IMR-90 (cell line): ENCODE measurements around the gene FBP1. TPM values are rescaled to one million over a fixed set of nuclear protein-coding genes. Genes with fewer than 3 reads are reported as not detected.

Experiments
- ATAC-seq: fragments of 200-7000 bp; cut with Tn5 transposase; 2 replicates; pipeline ENCODE4 v1.9.1; 2020; ENCODE audit warnings: low read depth, mild to moderate bottlenecking, moderate library complexity
- BruUV-seq: library from RNA; stranded (reverse); fragments of 400-500 nt; replicated peaks from 2 replicates; lab custom pipeline; 2021; lab: Mats Ljungman, UMichigan
- CTCF ChIA-PET: fragments of 300-600 bp; formaldehyde crosslinking; extraction: SDS; loops from one replicate; lab custom pipeline; 2021; ENCODE audit warnings: antibody characterized with exemption; lab: Yijun Ruan, JAX
- POLR2A ChIA-PET: fragments of 300-600 bp; sonication (Branson Sonifier 250); formaldehyde crosslinking; loops from one replicate; lab custom pipeline; 2022; ENCODE audit warnings: antibody characterized with exemption; ENCODE audit not compliant: unreplicated experiment; lab: Charles Lee
- DNase-seq: peaks from one replicate; pipeline ENCODE4 v3.0.0; 2013
- H2AFZ ChIP-seq: replicated peaks from 2 replicates; pipeline ENCODE3; 2013; ENCODE audit warnings: low read length, mild to moderate bottlenecking; ENCODE audit not compliant: poor library complexity
- H2AK5ac ChIP-seq: 2 replicates; pipeline ENCODE4 v1.6.1; 2013; ENCODE audit warnings: low read depth, low read length, inconsistent platforms
- H2AK9ac ChIP-seq: replicated peaks from 2 replicates; pipeline ENCODE3; 2013; ENCODE audit warnings: mild to moderate bottlenecking, low read depth, low read length, moderate library complexity; ENCODE audit not compliant: poor library complexity
- H2BK120ac ChIP-seq: 2 replicates; pipeline ENCODE4 v1.6.1; 2013; ENCODE audit warnings: low read depth, low read length, inconsistent platforms
- H2BK15ac ChIP-seq: 3 replicates; pipeline ENCODE4 v1.6.1; 2013; ENCODE audit warnings: low read depth, low read length, inconsistent platforms
- H2BK20ac ChIP-seq: 2 replicates; pipeline ENCODE4 v1.6.1; 2013; ENCODE audit warnings: low read depth, mild to moderate bottlenecking, inconsistent platforms, low read length, moderate library complexity
- H2BK5ac ChIP-seq: 2 replicates; pipeline ENCODE4 v1.6.1; 2013; ENCODE audit warnings: mild to moderate bottlenecking, low read depth, low read length, inconsistent platforms; ENCODE audit not compliant: poor library complexity, severe bottlenecking
- H3K14ac ChIP-seq: replicated peaks from 2 replicates; pipeline ENCODE4 v1.6.1; 2013; ENCODE audit warnings: low read depth, low read length, inconsistent platforms
- H3K18ac ChIP-seq: 2 replicates; pipeline ENCODE4 v1.6.1; 2013; ENCODE audit warnings: low read depth, low read length, control low read depth
- H3K23ac ChIP-seq: 2 replicates; pipeline ENCODE4 v1.6.1; 2013; ENCODE audit warnings: low read depth, low read length, inconsistent platforms
- H3K27ac ChIP-seq: 2 replicates; pipeline ENCODE4 v1.5.1; 2013; ENCODE audit warnings: mild to moderate bottlenecking, control low read depth, low read length; ENCODE audit not compliant: insufficient read depth
- H3K27me3 ChIP-seq: 2 replicates; pipeline ENCODE4 v1.6.1; 2013; ENCODE audit warnings: low read length; ENCODE audit not compliant: control insufficient read depth, insufficient read depth
- H3K36me3 ChIP-seq: 2 replicates; pipeline ENCODE4 v1.6.1; 2013; ENCODE audit warnings: low read length, mixed read lengths; ENCODE audit not compliant: control insufficient read depth, insufficient read depth
- H3K4ac ChIP-seq: 2 replicates; pipeline ENCODE4 v1.6.1; 2013; ENCODE audit warnings: low read depth, low read length, inconsistent platforms
- H3K4me1 ChIP-seq: 2 replicates; pipeline ENCODE4 v1.6.1; 2013; ENCODE audit warnings: low read length, mixed read lengths; ENCODE audit not compliant: control insufficient read depth, insufficient read depth
- H3K4me2 ChIP-seq: 2 replicates; pipeline ENCODE4 v1.6.1; 2013; ENCODE audit warnings: low read depth, mild to moderate bottlenecking, control low read depth, low read length, moderate library complexity
- H3K4me3 ChIP-seq: 2 replicates; pipeline ENCODE4 v1.5.1; 2013; ENCODE audit warnings: low read depth, mild to moderate bottlenecking, control low read depth, low read length, moderate library complexity; ENCODE audit not compliant: insufficient read depth
- H3K56ac ChIP-seq: 2 replicates; pipeline ENCODE4 v1.6.1; 2013; ENCODE audit warnings: low read length, inconsistent platforms; ENCODE audit not compliant: insufficient read depth; ENCODE audit errors: extremely low read depth
- H3K79me1 ChIP-seq, 2 experiments: 2 replicates each; pipeline ENCODE4 v1.6.1; 2013; ENCODE audit warnings: low read length in 2 of 2, inconsistent platforms in 1 of 2, low read depth in 1 of 2
- H3K9ac ChIP-seq: 2 replicates; pipeline ENCODE4 v1.6.1; 2013; ENCODE audit warnings: low read depth, low read length, control low read depth
- H3K9me1 ChIP-seq: 2 replicates; pipeline ENCODE4 v1.6.1; 2013; ENCODE audit warnings: low read length, inconsistent platforms; ENCODE audit not compliant: insufficient read depth
- H3K9me3 ChIP-seq: 2 replicates; pipeline ENCODE4 v1.6.1; 2013; ENCODE audit warnings: low read length; ENCODE audit not compliant: control insufficient read depth, insufficient read depth
- H4K20me1 ChIP-seq: 2 replicates; pipeline ENCODE4 v1.6.1; 2013; ENCODE audit warnings: low read length, inconsistent platforms; ENCODE audit not compliant: insufficient read depth
- H4K5ac ChIP-seq: 2 replicates; pipeline ENCODE4 v1.6.1; 2013; ENCODE audit warnings: mild to moderate bottlenecking, low read depth, low read length, control low read depth
- H4K8ac ChIP-seq, 2 experiments: 2 replicates each; pipeline ENCODE4 v1.6.1; 2013; ENCODE audit warnings: low read depth in 2 of 2, low read length in 2 of 2, control low read depth in 1 of 2, inconsistent platforms in 1 of 2
- H4K91ac ChIP-seq: 2 replicates; pipeline ENCODE4 v1.6.1; 2013; ENCODE audit warnings: low read depth, low read length, inconsistent platforms; ENCODE audit not compliant: insufficient read depth
- CEBPB ChIP-seq: IDR thresholded peaks from 2 replicates; pipeline ENCODE4 v1.6.1; 2012; ENCODE audit warnings: low read depth, low read length, improper control_type of control experiment
- RAD21 ChIP-seq: IDR thresholded peaks from 2 replicates; pipeline ENCODE4 v1.6.1; 2012; ENCODE audit warnings: low read length, improper control_type of control experiment
- RCOR1 ChIP-seq: IDR thresholded peaks from 2 replicates; pipeline ENCODE4 v1.6.1; 2012; ENCODE audit warnings: mild to moderate bottlenecking, low read length, improper control_type of control experiment; ENCODE audit not compliant: insufficient replicate concordance
- RFX5 ChIP-seq: IDR thresholded peaks from 2 replicates; pipeline ENCODE4 v1.8.0; 2012; ENCODE audit warnings: low read depth, mild to moderate bottlenecking, low read length, moderate library complexity
- WGBS, 2 experiments: methylation state at CpG; one replicate each; pipeline versions ENCODE4 v1.1.5 to v1.1.7; 2013; ENCODE audit warnings: missing lambda C conversion rate in 2 of 2; ENCODE audit not compliant: insufficient read length in 1 of 2; ENCODE audit errors: extremely low coverage in 2 of 2; 5-methylcytosine and 5-hydroxymethylcytosine counted together
- dilution Hi-C: fragments of 300-500 bp; cut with HindIII; formaldehyde crosslinking; loops from one replicate; pipeline ENCODE4 v1.14.3; 2018; ENCODE audit warnings: low sequenced_read_pairs; ENCODE audit not compliant: unreplicated experiment
- in situ Hi-C: fragments of 300-500 bp; cut with MboI; formaldehyde crosslinking; loops from 3 replicates; pipeline ENCODE4 v1.14.3; 2019; ENCODE audit warnings: low sequenced_read_pairs, inconsistent platforms, mixed read lengths
- intact Hi-C: fragments of 100-400 bp; cut with micrococcal nuclease; formaldehyde crosslinking; loops from 2 replicates; pipeline ENCODE4 v1.10.0; 2022
- polyA plus RNA-seq, 3 experiments: library from polyadenylated mRNA; depleted of rRNA; stranded (reverse); fragments of >200 nt; gene quantifications; 2 replicates each; pipeline ENCODE4 v1.2.3, GENCODE V29; 2012; ENCODE audit warnings: low replicate concordance in 1 of 3
- total RNA-seq: library from RNA; depleted of rRNA; stranded (reverse); fragments of >200 nt; gene quantifications from 2 replicates; pipeline ENCODE4 v1.2.3, GENCODE V29; 2012
- TF ChIP-seq, protein P1 (sequence below): fragments of 150-350 bp; IDR thresholded peaks from 2 replicates; pipeline ENCODE4 v1.6.1; 2017; ENCODE audit warnings: mild to moderate bottlenecking, antibody characterized with exemption, low read length, low read depth
- TF ChIP-seq, protein P2 (sequence below): fragments of 150-350 bp; IDR thresholded peaks from 2 replicates; pipeline ENCODE4 v1.6.1; 2016; ENCODE audit warnings: low read depth, mild to moderate bottlenecking, low read length, moderate library complexity, borderline replicate concordance

FBP1 gene
- total and polyA plus RNA-seq, 2 of the 4 experiments (the other 2 are of a cell fraction): not detected

DNA sequence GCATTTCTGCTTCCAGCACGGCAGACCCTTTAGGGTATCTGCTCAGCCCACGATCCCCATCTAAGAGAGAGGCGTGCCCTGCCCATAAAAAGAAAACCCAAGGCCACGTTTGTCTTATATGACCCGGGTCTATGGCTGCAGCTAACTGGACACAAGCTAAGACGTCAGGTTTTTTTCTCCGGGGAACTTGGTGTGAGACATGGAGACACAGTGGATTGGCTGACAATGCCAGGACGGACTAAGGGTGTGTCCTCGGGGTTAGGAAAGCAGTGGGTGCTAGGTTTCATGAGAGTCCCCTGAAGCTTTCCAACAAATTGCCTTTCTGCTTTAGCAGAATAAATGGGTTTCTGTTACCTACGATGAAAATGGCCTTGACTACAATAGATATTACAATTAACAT is 38.6 kb downstream of the FBP1 start:
- Histone ChIP-seq H3K23ac (no peak overlapping the region), H2BK120ac (no peak overlapping the region), H3K9ac (no peak overlapping the region), H4K91ac (no peak overlapping the region), H3K56ac (no peak overlapping the region), H3K36me3 (no peaks in the 10 kb centered on the region), H2AFZ (no peak overlapping the region), H3K27ac (no peak overlapping the region), H2AK5ac (no peak overlapping the region), H2AK9ac (no peak overlapping the region), H4K8ac (no peak overlapping the region), H3K4me2 (no peak overlapping the region), H3K9me1 (no peaks in the 10 kb centered on the region), H3K9me3 (no peaks in the 10 kb centered on the region), H3K4me1 (no peaks in the 10 kb centered on the region), H4K20me1 (no peaks in the 10 kb centered on the region), H4K5ac (no peak overlapping the region), H3K79me1 (no peaks in the 10 kb centered on the region), H2BK20ac (no peak overlapping the region), H3K4ac (no peak overlapping the region), H3K14ac (no peak overlapping the region), H3K27me3 (peaks cover 7% of the 10 kb centered on the region), H2BK5ac (no peak overlapping the region), H3K18ac (no peak overlapping the region), H3K4me3 (no peak overlapping the region), H2BK15ac (no peak overlapping the region)
- 40% methylated on average over 3 of the region's 10 CpGs; no CpG with 5 or more reads in 1 of the 2 experiments for WGBS, 2 experiments
- no TSS peak for BruUV-seq
- dilution Hi-C loops: no loop called here
- ATAC-seq: no peak
- in situ Hi-C loops: no loop called here
- intact Hi-C loops: no loop called here
- no peak for DNase-seq
- POLR2A ChIA-PET: no interaction called here
- CTCF ChIA-PET: no interaction called here
- TF ChIP-seq, protein P1, sequence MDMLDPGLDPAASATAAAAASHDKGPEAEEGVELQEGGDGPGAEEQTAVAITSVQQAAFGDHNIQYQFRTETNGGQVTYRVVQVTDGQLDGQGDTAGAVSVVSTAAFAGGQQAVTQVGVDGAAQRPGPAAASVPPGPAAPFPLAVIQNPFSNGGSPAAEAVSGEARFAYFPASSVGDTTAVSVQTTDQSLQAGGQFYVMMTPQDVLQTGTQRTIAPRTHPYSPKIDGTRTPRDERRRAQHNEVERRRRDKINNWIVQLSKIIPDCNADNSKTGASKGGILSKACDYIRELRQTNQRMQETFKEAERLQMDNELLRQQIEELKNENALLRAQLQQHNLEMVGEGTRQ: no peak
- TF ChIP-seq, protein P2, sequence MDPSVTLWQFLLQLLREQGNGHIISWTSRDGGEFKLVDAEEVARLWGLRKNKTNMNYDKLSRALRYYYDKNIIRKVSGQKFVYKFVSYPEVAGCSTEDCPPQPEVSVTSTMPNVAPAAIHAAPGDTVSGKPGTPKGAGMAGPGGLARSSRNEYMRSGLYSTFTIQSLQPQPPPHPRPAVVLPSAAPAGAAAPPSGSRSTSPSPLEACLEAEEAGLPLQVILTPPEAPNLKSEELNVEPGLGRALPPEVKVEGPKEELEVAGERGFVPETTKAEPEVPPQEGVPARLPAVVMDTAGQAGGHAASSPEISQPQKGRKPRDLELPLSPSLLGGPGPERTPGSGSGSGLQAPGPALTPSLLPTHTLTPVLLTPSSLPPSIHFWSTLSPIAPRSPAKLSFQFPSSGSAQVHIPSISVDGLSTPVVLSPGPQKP: no peak
- TF ChIP-seq RCOR1 (no peak), RAD21 (no peak), CEBPB (no peak), RFX5 (no peak)
